SU-DHL-6 (cell line): ENCODE data around the gene DOCK1.

Source experiments
- H2AFZ ChIP-seq: fragments of 200-600 bp; sonication (generic); 2 replicates; pipeline ENCODE4 v1.6.1; 2014; ENCODE audit warnings: low read depth, mild to moderate bottlenecking, moderate library complexity, mixed read lengths, antibody characterized with exemption, low read length; ENCODE audit not compliant: severe bottlenecking
- H3F3A ChIP-seq: fragments of 200-600 bp; shearing (Covaris generic); 2 replicates; pipeline ENCODE4 v1.6.0; 2016; ENCODE audit warnings: antibody characterized with exemption, mild to moderate bottlenecking; ENCODE audit not compliant: insufficient read depth
- H3K27ac ChIP-seq: fragments of 200-600 bp; sonication (generic); 2 replicates; pipeline ENCODE4 v1.5.1; 2016; ENCODE audit warnings: low read depth, mild to moderate bottlenecking, low read length, moderate library complexity, mixed read lengths
- H3K27me3 ChIP-seq: fragments of 200-600 bp; sonication (generic), shearing (Covaris generic); 2 replicates; pipeline ENCODE4 v1.6.0; 2014; ENCODE audit warnings: mild to moderate bottlenecking, low read length
- H3K36me3 ChIP-seq: fragments of 200-600 bp; sonication (generic); 2 replicates; pipeline ENCODE4 v1.6.1; 2014; ENCODE audit warnings: mild to moderate bottlenecking, low read length, mixed read lengths
- H3K4me2 ChIP-seq: fragments of 300-600, 200-600 bp; shearing (Covaris generic), sonication (generic); 2 replicates; pipeline ENCODE4 v1.6.0; 2014; ENCODE audit warnings: low read length, low read depth, mild to moderate bottlenecking; ENCODE audit not compliant: poor library complexity, severe bottlenecking
- H3K4me3 ChIP-seq: fragments of 200-600 bp; sonication (generic); 2 replicates; pipeline ENCODE4 v1.5.1; 2014; ENCODE audit warnings: antibody characterized with exemption, low read length, mild to moderate bottlenecking, mixed read lengths; ENCODE audit not compliant: insufficient read depth, poor library complexity, severe bottlenecking
- H3K79me2 ChIP-seq: fragments of 200-600 bp; sonication (generic); 2 replicates; pipeline ENCODE4 v1.6.1; 2014; ENCODE audit warnings: mild to moderate bottlenecking, low read length, moderate library complexity; ENCODE audit not compliant: insufficient read depth
- H3K9ac ChIP-seq: fragments of 200-600 bp; sonication (generic); 2 replicates; pipeline ENCODE4 v1.7.0; 2014; ENCODE audit warnings: mild to moderate bottlenecking, low read length
- H3K9me2 ChIP-seq: fragments of 200-600 bp; sonication (generic); replicated peaks from 2 replicates; pipeline ENCODE4 v1.6.1; 2014; ENCODE audit warnings: low read length; ENCODE audit not compliant: insufficient read depth
- H3K9me3 ChIP-seq: fragments of 200-600 bp; sonication (generic); 2 replicates; pipeline ENCODE4 v1.6.1; 2014; ENCODE audit warnings: low read length, mixed read lengths; ENCODE audit not compliant: insufficient read depth
- H4K20me1 ChIP-seq: fragments of 200-600 bp; sonication (generic); 2 replicates; pipeline ENCODE4 v1.6.1; 2014; ENCODE audit warnings: low read depth, mild to moderate bottlenecking, antibody characterized with exemption, low read length, moderate library complexity, mixed read lengths
- CTCF ChIP-seq: fragments of 200-600 bp; sonication (generic); IDR thresholded peaks from one replicate; pipeline ENCODE4 v1.5.1; 2017; ENCODE audit warnings: antibody characterized with exemption, mild to moderate bottlenecking, low read length, moderate library complexity; ENCODE audit not compliant: insufficient read depth, poor library complexity, severe bottlenecking
- EZH2phosphoT487 ChIP-seq: fragments of 200-600 bp; sonication (generic), shearing (Covaris generic); conservative IDR thresholded peaks from 2 replicates; pipeline ENCODE4 v1.6.1; 2018; ENCODE audit warnings: mild to moderate bottlenecking, antibody characterized with exemption, low read length, moderate library complexity, mixed read lengths

The DOCK1 gene

DNA sequence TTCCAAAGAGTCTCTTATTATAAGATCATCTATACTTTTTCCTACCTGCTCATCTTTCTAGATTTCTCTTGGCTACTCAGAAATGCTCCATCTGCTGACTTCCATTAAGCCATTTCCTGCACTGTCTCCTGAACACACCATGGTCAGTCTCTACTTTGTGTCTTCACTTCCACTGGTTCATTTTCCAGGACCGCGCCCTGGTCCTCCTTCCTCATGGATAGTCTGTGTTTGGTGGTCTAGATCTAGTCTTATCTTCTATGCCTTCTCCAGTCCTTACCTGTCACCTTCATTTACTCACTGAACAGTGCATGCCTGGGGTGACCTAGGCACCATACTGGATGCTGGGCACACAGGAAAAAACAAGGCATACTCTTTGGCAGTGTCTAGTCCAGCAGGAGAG lies 279.4 kb downstream of the DOCK1 start:
- H3K9ac ChIP-seq: no peak overlapping the region
- no peaks in the 10 kb centered on the region for H3K27me3 ChIP-seq
- H4K20me1 ChIP-seq: no peaks in the 10 kb centered on the region
- H3K9me2 ChIP-seq: no peaks in the 10 kb centered on the region
- no peak overlapping the region for H3K4me3 ChIP-seq
- H2AFZ ChIP-seq: no peak overlapping the region
- no peaks in the 10 kb centered on the region for H3K36me3 ChIP-seq
- no peaks in the 10 kb centered on the region for H3K9me3 ChIP-seq
- H3K79me2 ChIP-seq: no peaks in the 10 kb centered on the region
- no peak overlapping the region for H3K4me2 ChIP-seq
- TF ChIP-seq CTCF (no peak), EZH2phosphoT487 (no peak)
- no peak overlapping the region for H3K27ac ChIP-seq
- no peaks in the 10 kb centered on the region for H3F3A ChIP-seq

GRCh38 chr10:127186813-127187212 lies 281.6 kb downstream of the DOCK1 start:
- H3K9ac ChIP-seq: no peak overlapping the region
- no peaks in the 10 kb centered on the region for H3F3A ChIP-seq
- H3K9me3 ChIP-seq: no peaks in the 10 kb centered on the region
- no peaks in the 10 kb centered on the region for H3K27me3 ChIP-seq
- H4K20me1 ChIP-seq: no peaks in the 10 kb centered on the region
- H3K27ac ChIP-seq: no peak overlapping the region
- TF ChIP-seq EZH2phosphoT487 (no peak), CTCF (no peak)
- H3K9me2 ChIP-seq: 0 out of 2 replicates have a peak, but pooled peaks cover under 1% of the 10 kb centered on the region
- no peak overlapping the region for H3K4me3 ChIP-seq
- no peaks in the 10 kb centered on the region for H3K79me2 ChIP-seq
- no peak overlapping the region for H2AFZ ChIP-seq
- H3K36me3 ChIP-seq: no peaks in the 10 kb centered on the region
- H3K4me2 ChIP-seq: no peak overlapping the region

DNA sequence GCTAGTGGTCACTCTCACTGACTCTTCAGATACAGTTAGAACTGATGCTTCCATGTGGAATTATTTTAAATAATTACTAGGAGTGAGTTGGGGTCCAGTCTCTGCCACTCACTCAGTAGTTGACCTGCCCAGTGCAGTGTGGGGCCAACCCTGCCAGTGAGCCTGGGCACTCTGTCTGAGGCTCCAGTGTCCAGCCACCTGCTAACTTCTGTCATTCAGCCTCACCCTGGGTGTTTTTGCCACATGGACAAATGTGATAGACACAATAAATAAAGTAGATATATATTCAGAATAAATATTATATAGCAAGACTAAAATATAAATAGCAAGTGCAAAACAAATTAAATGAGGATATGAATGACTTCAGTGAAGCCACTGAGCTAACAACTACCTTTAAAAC lies 284.0 kb downstream of the DOCK1 start:
- TF ChIP-seq EZH2phosphoT487 (no peak), CTCF (no peak)
- Histone ChIP-seq H3F3A (no peaks in the 10 kb centered on the region), H3K36me3 (no peaks in the 10 kb centered on the region), H2AFZ (no peak overlapping the region), H3K9me2 (0 out of 2 replicates have a peak, but pooled peaks cover 3% of the 10 kb centered on the region), H3K79me2 (no peaks in the 10 kb centered on the region), H3K27me3 (no peaks in the 10 kb centered on the region), H3K9ac (no peak overlapping the region), H4K20me1 (no peaks in the 10 kb centered on the region), H3K4me3 (no peak overlapping the region), H3K4me2 (no peak overlapping the region), H3K9me3 (no peaks in the 10 kb centered on the region), H3K27ac (no peak overlapping the region)

GRCh38 chr10:127190427-127190826 lies 285.2 kb downstream of the DOCK1 start:
- Histone ChIP-seq H3K36me3 (no peaks in the 10 kb centered on the region), H3K79me2 (no peaks in the 10 kb centered on the region), H3K4me2 (no peak overlapping the region), H3K27ac (no peak overlapping the region), H3K9ac (no peak overlapping the region), H3K9me3 (no peaks in the 10 kb centered on the region), H2AFZ (no peak overlapping the region), H3K4me3 (no peak overlapping the region), H3K27me3 (no peaks in the 10 kb centered on the region), H3F3A (no peaks in the 10 kb centered on the region), H4K20me1 (no peaks in the 10 kb centered on the region), H3K9me2 (0 out of 2 replicates have a peak, but pooled peaks cover 3% of the 10 kb centered on the region)
- no peak for TF ChIP-seq EZH2phosphoT487
- TF ChIP-seq CTCF: no peak
